ENCODE data around the gene CHRNA4. TPM values are rescaled to one million over a fixed set of nuclear protein-coding genes. Genes with fewer than 3 reads are reported as not detected.

The CHRNA4 gene
- total RNA-seq, 3 donors from 2014 or later = not detected

- Histone ChIP-seq H3K36me3 (ENCODE audit: low read depth) (no peaks in the 10 kb centered on the region), H3K4me1 (ENCODE audit: low read depth) (no peaks in the 10 kb centered on the region), H3K4me3 (no peak overlapping the region), H3K9me3 (no peaks in the 10 kb centered on the region)
- no peak for ATAC-seq
- DNase-seq = no peak
- intact Hi-C loops (cut with DNase I, micrococcal nuclease) = no loop called here
- no peak for TF ChIP-seq CTCF (IDR thresholded peaks at IDR 0.05)
These were observed 12.2 kb downstream of the CHRNA4 start for GRCh38 chr20:63348828-63349515.

- H3K4me1 ChIP-seq (ENCODE audit: low read depth) = no peaks in the 10 kb centered on the region
- H3K9me3 ChIP-seq = no peaks in the 10 kb centered on the region
- no peaks in the 10 kb centered on the region for H3K36me3 ChIP-seq (ENCODE audit: low read depth)
- no peak for ATAC-seq
- TF ChIP-seq CTCF (IDR thresholded peaks at IDR 0.05) = no peak
- no peak overlapping the region for H3K4me3 ChIP-seq
- peak in 1 of 3 donors; percentile 34 for DNase-seq
- intact Hi-C loops (cut with DNase I, micrococcal nuclease) = no loop called here
These were observed 13.0 kb downstream of the CHRNA4 start for GRCh38 chr20:63347950-63348827.

GRCh38 chr20:63347081-63347741 lies 13.9 kb downstream of the CHRNA4 start:
- no peak for ATAC-seq
- intact Hi-C loops (cut with DNase I, micrococcal nuclease) = no loop called here
- Histone ChIP-seq H3K36me3 (ENCODE audit: low read depth) (no peaks in the 10 kb centered on the region), H3K9me3 (no peaks in the 10 kb centered on the region), H3K4me1 (ENCODE audit: low read depth) (no peaks in the 10 kb centered on the region), H3K4me3 (no peak overlapping the region)
- no peak for TF ChIP-seq CTCF (IDR thresholded peaks at IDR 0.05)
- peak in 1 of 3 donors; percentile 34 for DNase-seq

- DNase-seq (peak in 1 of 3 donors; percentile 34), ATAC-seq (no peak)
- no peaks in the 10 kb centered on the region for H3K4me1 ChIP-seq (ENCODE audit: low read depth)
- TF ChIP-seq CTCF (IDR thresholded peaks at IDR 0.05) = no peak
- H3K9me3 ChIP-seq = no peaks in the 10 kb centered on the region
- no peak overlapping the region for H3K4me3 ChIP-seq
- no peaks in the 10 kb centered on the region for H3K36me3 ChIP-seq (ENCODE audit: low read depth)
- intact Hi-C loops (cut with DNase I, micrococcal nuclease) = no loop called here
These were observed 14.7 kb downstream of the CHRNA4 start for GRCh38 chr20:63346131-63347080.

Data from mucosa of descending colon (tissue), 3 donors.